GM21737 (cell line): ENCODE measurements around the gene TMEM131L.
A peak's percentile ranks its signal among the peaks of the same experiment; 100 is the strongest.

Experiments
- ATAC-seq: cut with Tn5 transposase; IDR thresholded peaks from one replicate; pipeline ENCODE4 v1.9.1; 2021; ENCODE audit warnings: mild to moderate bottlenecking, moderate library complexity; ENCODE audit not compliant: unreplicated experiment

Gene TMEM131L

DNA sequence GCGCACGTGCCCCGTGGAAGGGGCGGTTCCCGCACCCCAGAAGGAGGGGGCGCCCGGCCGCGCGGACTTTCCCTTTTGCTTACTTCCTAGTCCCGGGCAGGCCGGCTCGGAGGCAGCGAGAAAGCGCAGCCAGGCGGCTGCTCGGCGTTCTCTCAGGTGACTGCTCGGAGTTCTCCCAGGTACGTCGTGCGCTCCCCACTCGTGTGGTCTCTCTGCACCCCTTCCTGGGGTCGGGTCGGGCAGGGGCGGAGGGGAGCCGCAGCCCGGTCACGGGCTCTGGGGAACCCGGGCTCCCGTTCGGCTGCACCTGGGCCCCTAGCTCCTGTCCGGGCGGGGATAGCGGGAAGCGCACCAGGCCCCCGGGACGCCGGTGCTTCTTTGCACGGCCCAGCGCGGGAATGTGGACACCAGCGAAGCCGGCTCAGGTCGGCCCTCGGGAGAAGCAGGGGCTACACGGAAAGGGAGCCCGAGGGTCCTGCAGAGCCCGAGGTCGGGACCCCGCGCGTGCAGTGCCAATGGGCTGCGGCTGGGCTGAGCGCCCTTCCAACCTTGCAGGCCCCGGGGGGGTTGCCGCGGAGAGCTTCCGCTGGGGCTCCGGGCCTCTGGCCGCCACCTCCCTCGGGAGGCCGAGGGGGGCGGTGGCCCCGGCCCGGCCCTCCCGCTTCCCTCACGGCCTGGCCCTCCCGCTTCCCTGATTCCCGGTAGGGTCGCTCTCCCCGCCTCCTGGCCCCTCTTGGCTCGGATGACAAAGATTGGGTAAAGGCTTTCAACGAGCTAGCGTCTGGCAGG, 218.2 kb downstream of the TMEM131L start, which contains the start of gene TLR2:
Gene TLR2, plus strand, starts transcription at position 99 of the 789 bp plus-strand sequence. CDS start 18,628 bp downstream, outside the sequence.
- peak; percentile 83 for ATAC-seq

- ATAC-seq, result peak; percentile 17
These were observed 218.8 kb downstream of the TMEM131L start for GRCh38 chr4:153684971-153685371.
